Stimulated activated memory B cell treated with anti-CD40 and anti-IgM and Interleukin-4, amounts not matched to agents 10 μg/mL and 1 μg/mL and 100 μg/mL, for 72 hours (primary cell): ENCODE results near the gene LSP1.
"Not testable (repeated sequence)": the region's sequence is repeated elsewhere in the genome, so short reads cannot be mapped to it uniquely, and the experiment has no call there.

Source experiments
- ATAC-seq: fragments of 150-1000 bp; cut with Tn5 transposase; 2 replicates; pipeline ENCODE4 v1.10.0; 2021
- H3K27ac Mint-ChIP-seq: one replicate; pipeline ENCODE4 v1.8.0; 2022; ENCODE audit warnings: mild to moderate bottlenecking, mixed read lengths
- H3K27me3 Mint-ChIP-seq: one replicate; pipeline ENCODE4 v1.8.0; 2022; ENCODE audit warnings: mixed read lengths
- H3K36me3 Mint-ChIP-seq: one replicate; pipeline ENCODE4 v1.8.0; 2022; ENCODE audit warnings: mixed read lengths
- H3K4me1 Mint-ChIP-seq: one replicate; pipeline ENCODE4 v1.8.0; 2022; ENCODE audit warnings: mixed read lengths
- H3K4me3 Mint-ChIP-seq: one replicate; pipeline ENCODE4 v1.8.0; 2022; ENCODE audit warnings: mild to moderate bottlenecking, moderate library complexity, mixed read lengths
- H3K9me3 Mint-ChIP-seq: one replicate; pipeline ENCODE4 v1.8.0; 2022; ENCODE audit warnings: mixed read lengths

LSP1 gene, protein sequence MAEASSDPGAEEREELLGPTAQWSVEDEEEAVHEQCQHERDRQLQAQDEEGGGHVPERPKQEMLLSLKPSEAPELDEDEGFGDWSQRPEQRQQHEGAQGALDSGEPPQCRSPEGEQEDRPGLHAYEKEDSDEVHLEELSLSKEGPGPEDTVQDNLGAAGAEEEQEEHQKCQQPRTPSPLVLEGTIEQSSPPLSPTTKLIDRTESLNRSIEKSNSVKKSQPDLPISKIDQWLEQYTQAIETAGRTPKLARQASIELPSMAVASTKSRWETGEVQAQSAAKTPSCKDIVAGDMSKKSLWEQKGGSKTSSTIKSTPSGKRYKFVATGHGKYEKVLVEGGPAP

DNA sequence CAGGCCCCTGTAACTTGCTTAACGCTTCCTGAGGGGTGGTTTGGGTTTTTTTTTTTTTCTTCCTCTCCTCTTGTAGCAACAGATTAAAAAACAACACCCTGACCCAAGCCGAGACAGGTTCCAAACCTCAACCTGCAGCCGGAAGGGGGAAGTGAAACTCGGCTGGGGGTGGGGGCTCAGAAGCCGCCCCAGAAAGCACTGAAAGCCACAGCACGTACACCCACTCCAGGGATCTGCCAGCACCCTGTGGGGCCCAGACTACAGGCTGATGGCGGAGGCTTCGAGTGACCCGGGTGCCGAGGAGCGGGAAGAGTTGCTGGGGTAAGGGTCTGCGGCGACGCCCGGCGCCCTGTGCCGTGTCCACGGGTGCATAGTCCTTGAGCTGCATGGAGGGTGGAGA, at the start of gene LSP1:
Gene LSP1, plus strand, starts transcription at position 208 of the 400 bp plus-strand sequence. Its CDS starts 61 bp downstream, at position 269.
- peaks cover 66% of the 10 kb centered on the region for H3K4me1 Mint-ChIP-seq
- H3K4me3 Mint-ChIP-seq: peak within 1 kb of the TSS; percentile 99
- peak within 1 kb of the TSS; percentile 99 for H3K27ac Mint-ChIP-seq

DNA sequence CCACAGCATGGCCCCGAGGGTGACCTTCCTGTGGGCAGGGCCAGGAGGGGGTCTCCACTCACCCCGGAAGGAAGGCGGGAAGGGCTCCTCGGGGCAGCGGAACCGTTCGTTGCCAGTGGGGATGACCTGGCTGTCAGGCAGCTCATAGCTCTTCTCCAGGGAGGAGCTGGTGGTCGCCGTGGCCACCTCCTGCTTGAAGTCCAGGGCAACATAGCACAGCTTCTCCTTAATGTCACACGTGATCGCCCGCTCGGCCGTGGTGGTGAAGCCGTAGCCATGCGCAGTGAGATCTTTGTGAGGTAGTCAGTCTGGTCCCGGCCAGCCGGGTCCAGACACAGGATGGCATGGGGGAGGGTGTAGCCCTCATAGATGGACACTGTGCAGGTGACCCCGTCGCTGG, 49.6 kb upstream of the LSP1 start:
- H3K36me3 Mint-ChIP-seq: no peaks in the 10 kb centered on the region
- H3K4me1 Mint-ChIP-seq: no peaks in the 10 kb centered on the region
- H3K27ac Mint-ChIP-seq: no peak overlapping the region

More for the DNA sequence above, at the start of gene LSP1:
- Mint-ChIP-seq H3K36me3 (peaks cover 17% of the 10 kb centered on the region), H3K27me3 (no peaks in the 10 kb centered on the region), H3K9me3 (no peaks in the 10 kb centered on the region)
- ATAC-seq: peak; percentile 81

DNA sequence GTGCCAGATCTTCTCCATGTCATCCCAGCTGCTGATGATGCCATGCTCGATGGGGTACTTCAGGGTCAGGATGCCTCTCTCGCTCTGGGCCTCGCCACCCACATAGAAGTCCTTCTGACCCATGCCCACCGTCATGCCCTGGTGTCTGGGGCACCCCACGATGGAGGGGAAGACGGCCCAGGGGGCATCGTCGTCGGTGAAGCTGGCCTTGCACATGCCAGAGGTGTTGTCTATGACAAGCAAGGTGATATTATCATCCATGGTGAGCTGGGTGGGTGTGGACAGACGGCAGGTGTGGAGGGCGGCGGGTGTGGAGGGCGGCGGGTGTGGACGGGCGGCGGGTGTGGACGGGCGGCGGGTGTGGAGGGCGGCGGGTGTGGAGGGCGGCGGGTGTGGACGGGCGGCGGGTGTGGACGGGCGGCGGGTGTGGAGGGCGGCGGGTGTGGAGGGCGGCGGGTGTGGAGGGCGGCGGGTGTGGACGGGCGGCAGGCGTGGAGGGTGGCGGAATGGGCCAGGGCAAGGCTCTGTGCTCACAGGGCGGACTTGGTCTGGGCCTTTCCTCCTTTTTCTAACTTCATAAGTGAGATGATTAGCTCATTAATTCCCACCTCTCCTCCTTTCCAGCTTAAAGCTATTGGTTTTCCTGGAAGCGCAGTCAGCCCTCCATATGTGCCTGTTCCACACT, 48.9 kb upstream of the LSP1 start:
- H3K27me3 Mint-ChIP-seq: peaks cover 47% of the 10 kb centered on the region
- H3K4me3 Mint-ChIP-seq, H3K4me1 Mint-ChIP-seq, H3K9me3 Mint-ChIP-seq, H3K36me3 Mint-ChIP-seq, ATAC-seq, H3K27ac Mint-ChIP-seq: not testable (repeated sequence)

More for the DNA sequence above, 49.6 kb upstream of the LSP1 start:
- no peaks in the 10 kb centered on the region for H3K9me3 Mint-ChIP-seq
- peaks cover 53% of the 10 kb centered on the region for H3K27me3 Mint-ChIP-seq
- H3K4me3 Mint-ChIP-seq: no peak overlapping the region
- ATAC-seq: no peak

DNA sequence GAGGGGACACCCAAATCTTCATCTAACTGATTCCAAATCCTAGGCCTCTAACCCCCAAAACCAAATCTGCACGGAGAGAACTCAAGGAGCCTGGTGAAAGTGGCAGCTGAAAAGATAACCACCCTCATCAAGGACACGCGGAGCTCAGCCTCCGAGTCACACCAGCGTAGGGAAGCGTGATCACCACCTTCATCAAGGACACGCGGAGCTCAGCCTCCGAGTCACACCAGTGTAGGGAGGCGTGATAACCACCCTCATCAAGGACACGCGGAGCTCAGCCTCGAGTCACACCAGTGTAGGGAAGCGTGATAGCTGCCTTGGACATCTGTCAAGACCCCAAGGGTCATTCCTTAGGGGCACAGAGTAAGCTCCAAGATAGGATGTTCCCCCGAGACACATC, 47.4 kb upstream of the LSP1 start:
- no peak for ATAC-seq
- no peak overlapping the region for H3K4me3 Mint-ChIP-seq

DNA sequence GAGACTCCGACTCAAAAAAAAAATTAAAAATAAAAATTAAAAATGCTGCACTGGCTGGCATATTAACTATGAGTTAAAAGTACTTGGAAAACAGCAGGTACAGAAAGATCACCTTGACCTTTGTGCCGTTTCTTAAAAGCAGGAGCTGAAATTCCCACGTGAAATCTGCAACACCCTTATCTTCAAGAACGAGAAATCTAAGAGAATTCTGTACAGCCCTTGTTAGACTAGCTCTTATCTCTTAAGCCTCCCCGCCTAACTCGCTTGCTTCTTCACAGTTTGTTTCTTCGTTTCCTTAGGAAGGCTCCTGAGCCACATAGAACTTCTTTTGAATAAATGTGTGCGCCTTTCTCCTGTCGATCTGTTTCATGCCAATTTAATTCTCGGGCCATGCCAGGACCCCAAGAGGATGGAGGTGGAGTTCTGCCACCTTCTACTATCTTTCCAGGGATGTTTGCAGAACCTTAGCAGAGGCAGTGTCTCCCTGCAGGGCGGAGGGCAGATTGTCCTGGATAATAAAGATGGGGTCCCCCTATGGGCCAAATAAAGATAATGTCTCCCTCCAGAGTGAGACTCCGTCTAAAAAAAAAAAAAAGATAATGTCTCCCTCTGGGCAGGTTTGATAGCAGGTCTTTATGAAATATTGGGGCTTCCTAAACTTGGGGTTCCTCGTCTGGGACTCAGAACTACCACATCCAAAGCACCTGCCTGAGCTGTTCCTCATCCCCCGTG, 45.5 kb upstream of the LSP1 start:
- Mint-ChIP-seq H3K27ac (no peak overlapping the region), H3K9me3 (no peaks in the 10 kb centered on the region), H3K4me1 (no peaks in the 10 kb centered on the region), H3K27me3 (peaks cover 48% of the 10 kb centered on the region), H3K36me3 (no peaks in the 10 kb centered on the region), H3K4me3 (no peak overlapping the region)
- ATAC-seq: no peak

More for the DNA sequence above, 47.4 kb upstream of the LSP1 start:
- H3K27ac Mint-ChIP-seq: no peak overlapping the region
- no peaks in the 10 kb centered on the region for H3K36me3 Mint-ChIP-seq
- H3K4me1 Mint-ChIP-seq: no peaks in the 10 kb centered on the region
- H3K27me3 Mint-ChIP-seq: peaks cover 57% of the 10 kb centered on the region
- no peaks in the 10 kb centered on the region for H3K9me3 Mint-ChIP-seq

DNA sequence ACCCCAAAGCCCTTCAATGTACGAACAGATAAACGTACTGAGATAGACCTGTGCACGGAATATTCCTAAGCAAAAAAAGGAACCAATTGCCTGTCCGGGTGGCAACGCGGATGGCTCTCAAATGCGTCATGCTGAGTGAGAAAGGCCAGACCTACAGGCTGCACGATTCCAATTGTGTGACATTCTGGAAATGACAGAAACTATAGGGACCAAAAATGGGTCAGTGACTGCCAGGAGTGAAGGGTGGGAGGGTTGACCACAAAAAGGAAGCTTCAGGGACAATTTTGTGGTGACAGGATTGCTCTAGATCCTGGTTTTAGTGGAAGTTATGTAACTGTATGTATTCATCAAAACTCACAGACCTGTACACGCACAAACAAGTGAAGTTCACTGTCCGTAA, 42.1 kb upstream of the LSP1 start:
- H3K36me3 Mint-ChIP-seq: peaks cover 6% of the 10 kb centered on the region
- no peak overlapping the region for H3K4me3 Mint-ChIP-seq
- peaks cover 4% of the 10 kb centered on the region for H3K9me3 Mint-ChIP-seq
- H3K27ac Mint-ChIP-seq: no peak overlapping the region
- no peaks in the 10 kb centered on the region for H3K4me1 Mint-ChIP-seq
- no peak for ATAC-seq
- H3K27me3 Mint-ChIP-seq: peaks cover 39% of the 10 kb centered on the region

DNA sequence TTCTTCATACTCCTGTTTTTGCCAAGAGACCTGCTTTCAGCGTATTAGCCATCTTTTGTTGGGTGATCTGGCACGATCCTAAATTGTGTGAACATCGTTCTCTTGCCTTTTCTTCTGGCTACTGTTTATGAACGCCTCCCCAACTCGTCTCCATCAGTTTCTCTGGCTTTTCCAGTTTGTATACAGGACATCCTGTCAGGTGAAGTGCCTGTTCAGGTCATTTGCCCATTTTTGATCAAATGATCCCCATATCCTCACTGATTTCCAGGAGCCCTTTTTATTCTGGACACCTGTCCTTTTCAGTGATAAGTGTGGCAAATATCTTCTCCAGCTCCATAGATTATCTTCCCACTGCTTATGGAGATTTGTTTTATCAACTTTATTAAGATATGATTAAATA, 40.6 kb upstream of the LSP1 start:
- Mint-ChIP-seq H3K27me3 (peaks cover 39% of the 10 kb centered on the region), H3K27ac (no peak overlapping the region), H3K4me1 (no peaks in the 10 kb centered on the region), H3K4me3 (no peak overlapping the region), H3K9me3 (peaks cover 4% of the 10 kb centered on the region), H3K36me3 (peaks cover 6% of the 10 kb centered on the region)
- no peak for ATAC-seq

DNA sequence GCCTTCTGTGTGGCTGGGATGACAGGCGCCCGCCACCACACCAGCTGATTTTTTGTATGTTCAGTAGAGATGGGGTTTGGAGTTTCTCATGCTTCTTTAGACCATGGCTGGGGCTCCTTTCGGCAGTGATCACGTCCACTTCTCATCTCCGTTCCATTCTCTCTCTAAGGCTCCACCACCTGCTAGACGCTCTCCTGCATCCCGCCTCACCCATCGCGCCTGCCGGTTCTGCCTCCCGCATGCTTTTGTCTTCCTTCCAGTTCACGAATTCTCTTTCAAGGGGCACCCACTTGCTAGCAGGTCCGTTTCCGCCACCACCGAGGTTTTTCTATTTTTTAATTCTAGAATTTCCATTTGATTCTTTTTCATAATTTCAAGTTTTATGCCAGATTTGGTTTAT, 40.1 kb upstream of the LSP1 start:
- Mint-ChIP-seq H3K4me3 (no peak overlapping the region), H3K36me3 (peaks cover 6% of the 10 kb centered on the region), H3K27ac (no peak overlapping the region), H3K9me3 (peaks cover 4% of the 10 kb centered on the region), H3K4me1 (no peaks in the 10 kb centered on the region), H3K27me3 (peaks cover 39% of the 10 kb centered on the region)
- ATAC-seq: no peak

DNA sequence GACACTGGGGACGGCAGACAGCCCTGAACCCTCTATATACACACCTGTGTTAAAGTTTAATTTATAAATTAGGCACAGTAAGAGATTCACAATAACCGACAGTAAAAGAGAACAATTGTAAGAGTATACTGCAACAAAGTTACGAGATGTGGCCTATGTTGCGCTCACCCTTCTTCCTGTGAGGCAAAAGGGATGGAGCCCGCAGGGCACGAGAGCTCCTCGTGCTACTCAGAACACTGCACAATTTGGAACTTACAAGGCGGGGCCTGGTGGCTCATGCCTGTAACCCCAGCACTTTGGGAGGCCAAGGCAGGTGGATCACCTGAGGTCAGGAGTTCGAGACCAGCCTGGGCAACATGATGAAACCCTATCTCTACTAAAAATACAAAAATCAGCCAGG, 39.5 kb upstream of the LSP1 start:
- H3K36me3 Mint-ChIP-seq, H3K4me1 Mint-ChIP-seq, H3K27ac Mint-ChIP-seq, ATAC-seq, H3K4me3 Mint-ChIP-seq, H3K9me3 Mint-ChIP-seq: not testable (repeated sequence)
- H3K27me3 Mint-ChIP-seq: peaks cover 39% of the 10 kb centered on the region

DNA sequence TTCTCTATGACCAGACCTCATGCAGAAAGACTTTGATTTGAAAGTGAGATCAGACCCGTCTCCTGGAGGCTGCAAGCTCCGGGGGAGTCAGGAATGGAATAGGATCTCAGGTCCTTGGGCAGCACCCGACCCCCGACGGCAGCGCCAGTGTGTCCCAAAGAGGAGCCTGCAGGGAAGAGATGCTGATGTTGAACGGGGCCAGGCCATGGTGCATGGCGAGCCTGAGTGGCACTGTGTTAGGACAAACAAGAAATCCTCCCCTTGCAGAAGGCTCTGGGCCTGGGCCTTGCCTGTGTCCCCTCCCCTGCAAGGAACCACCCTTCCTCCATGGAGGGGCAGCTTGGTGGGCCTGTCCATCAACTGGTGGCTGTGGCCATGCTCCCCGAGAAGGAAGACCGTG, 38.2 kb upstream of the LSP1 start:
- H3K27me3 Mint-ChIP-seq: peaks cover 32% of the 10 kb centered on the region
- no peak overlapping the region for H3K27ac Mint-ChIP-seq
- no peak overlapping the region for H3K4me3 Mint-ChIP-seq
- no peaks in the 10 kb centered on the region for H3K4me1 Mint-ChIP-seq
- no peak for ATAC-seq
- peaks cover 12% of the 10 kb centered on the region for H3K9me3 Mint-ChIP-seq
- peaks cover 6% of the 10 kb centered on the region for H3K36me3 Mint-ChIP-seq

DNA sequence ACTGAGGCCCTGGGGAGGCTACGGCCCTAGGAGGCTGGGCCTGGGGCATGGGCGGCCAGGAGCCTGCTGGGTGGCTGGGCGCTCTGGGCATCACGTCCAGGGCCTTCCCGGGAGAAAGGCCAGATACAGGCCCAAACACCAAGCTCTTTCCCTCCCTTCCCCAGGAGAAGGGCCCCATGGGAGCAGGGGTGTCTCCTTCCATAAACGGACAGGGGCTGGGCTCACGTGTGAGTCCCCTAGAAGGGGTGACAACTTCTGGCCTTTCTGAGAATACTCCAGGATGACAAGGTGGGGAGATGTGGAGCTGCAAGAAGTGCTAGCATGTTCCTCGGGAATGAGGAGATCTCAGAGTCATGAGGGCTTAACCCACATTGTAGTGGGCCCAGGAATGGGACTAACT, 37.6 kb upstream of the LSP1 start:
- peaks cover 12% of the 10 kb centered on the region for H3K9me3 Mint-ChIP-seq
- H3K4me3 Mint-ChIP-seq: no peak overlapping the region
- peaks cover 6% of the 10 kb centered on the region for H3K36me3 Mint-ChIP-seq
- H3K27ac Mint-ChIP-seq: no peak overlapping the region
- no peak for ATAC-seq
- H3K4me1 Mint-ChIP-seq: no peaks in the 10 kb centered on the region
- peaks cover 29% of the 10 kb centered on the region for H3K27me3 Mint-ChIP-seq

DNA sequence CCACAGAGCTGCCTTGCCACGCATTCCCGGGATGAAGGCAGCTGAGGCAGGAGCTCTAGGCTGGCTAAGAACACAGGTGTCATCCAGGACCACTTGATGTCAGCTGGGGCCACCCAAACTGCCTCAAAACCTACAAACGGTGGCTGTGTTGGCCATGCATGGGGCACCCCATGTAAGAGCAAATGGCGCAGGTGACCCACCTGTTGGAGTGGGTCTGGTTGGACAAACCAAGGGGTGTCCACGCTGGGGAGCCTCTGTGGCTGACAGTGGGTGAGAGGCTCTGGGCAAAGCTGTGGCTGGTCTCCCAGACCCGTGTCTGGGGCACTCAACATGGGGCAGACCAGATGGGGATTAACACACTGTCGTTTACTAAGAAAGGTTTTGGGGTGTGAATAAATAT, 37.1 kb upstream of the LSP1 start:
- no peaks in the 10 kb centered on the region for H3K4me1 Mint-ChIP-seq
- no peak overlapping the region for H3K4me3 Mint-ChIP-seq
- peaks cover 12% of the 10 kb centered on the region for H3K9me3 Mint-ChIP-seq
- ATAC-seq: no peak
- no peak overlapping the region for H3K27ac Mint-ChIP-seq
- peaks cover 6% of the 10 kb centered on the region for H3K36me3 Mint-ChIP-seq
- H3K27me3 Mint-ChIP-seq: peaks cover 30% of the 10 kb centered on the region

DNA sequence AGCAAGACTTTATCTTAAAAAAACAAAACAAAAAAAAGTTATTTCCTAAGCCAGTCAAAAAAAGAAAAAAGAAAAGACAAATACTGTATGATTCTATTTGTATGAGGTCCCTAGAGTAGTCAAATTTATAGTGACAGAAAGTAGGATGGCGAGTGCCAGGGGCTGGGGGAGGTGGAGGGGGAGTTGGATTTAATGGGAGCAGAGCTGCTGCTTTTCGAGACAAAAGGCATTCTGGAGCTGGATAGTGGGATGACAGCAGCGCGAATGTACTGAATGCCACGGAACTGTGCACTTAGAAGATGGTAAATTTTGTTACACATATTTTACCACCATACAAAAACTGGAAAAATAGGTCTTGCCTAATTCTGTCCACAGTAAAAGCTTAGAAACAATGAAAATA, 35.9 kb upstream of the LSP1 start:
- Mint-ChIP-seq H3K36me3 (peaks cover 6% of the 10 kb centered on the region), H3K27me3 (peaks cover 36% of the 10 kb centered on the region), H3K4me3 (no peak overlapping the region), H3K4me1 (no peaks in the 10 kb centered on the region), H3K9me3 (peaks cover 19% of the 10 kb centered on the region), H3K27ac (no peak overlapping the region)
- ATAC-seq: no peak

DNA sequence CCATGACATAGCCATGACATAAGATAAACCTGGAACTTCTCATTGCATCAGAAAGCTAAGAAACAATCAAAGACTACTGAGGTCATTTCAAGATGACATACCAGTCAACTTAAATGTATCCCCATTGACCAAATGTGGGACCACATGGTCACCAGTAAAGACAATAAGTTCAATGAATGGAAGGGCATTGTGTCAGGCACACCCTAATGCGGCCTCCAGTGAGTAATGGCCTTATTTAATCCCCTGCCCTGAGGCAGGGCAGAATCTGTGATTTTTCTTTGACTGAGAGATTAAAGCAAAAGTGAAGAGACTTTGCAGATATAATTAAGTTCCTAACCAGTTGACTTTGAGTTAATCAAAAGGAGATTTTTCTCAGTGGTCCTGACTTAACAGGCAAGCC, 35.4 kb upstream of the LSP1 start:
- Mint-ChIP-seq H3K4me1 (no peaks in the 10 kb centered on the region), H3K9me3 (peaks cover 19% of the 10 kb centered on the region), H3K27ac (no peak overlapping the region), H3K4me3 (no peak overlapping the region), H3K36me3 (peaks cover 6% of the 10 kb centered on the region), H3K27me3 (peaks cover 31% of the 10 kb centered on the region)
- no peak for ATAC-seq

DNA sequence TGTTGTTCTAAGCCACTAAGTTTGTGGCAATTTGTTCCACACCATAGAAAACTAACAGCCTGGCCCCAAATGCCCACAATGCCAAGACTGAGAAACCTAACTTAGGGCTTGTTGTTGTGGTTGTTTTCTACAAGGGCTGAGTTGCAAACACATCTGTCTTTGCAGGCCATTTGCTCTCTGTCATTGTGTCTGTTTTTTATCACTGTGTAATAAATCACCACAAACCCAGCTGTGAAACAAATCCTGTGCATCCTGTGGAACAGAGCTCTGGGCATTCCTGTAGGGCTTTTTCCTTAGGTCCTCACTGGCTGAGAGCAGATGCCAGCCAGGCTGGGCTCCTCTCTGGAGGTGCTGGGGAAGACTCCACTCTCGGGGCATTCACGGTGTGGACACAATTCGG, 33.8 kb upstream of the LSP1 start:
- H3K27me3 Mint-ChIP-seq: peaks cover 32% of the 10 kb centered on the region
- no peak for ATAC-seq
- H3K36me3 Mint-ChIP-seq: no peaks in the 10 kb centered on the region
- H3K9me3 Mint-ChIP-seq: peaks cover 16% of the 10 kb centered on the region
- peaks cover 3% of the 10 kb centered on the region for H3K4me1 Mint-ChIP-seq
- no peak overlapping the region for H3K27ac Mint-ChIP-seq
- no peak overlapping the region for H3K4me3 Mint-ChIP-seq
